Bronchial smooth muscle cell (primary cell): ENCODE results near the gene CCDC12. TPM values are rescaled to one million over a fixed set of nuclear protein-coding genes. Genes with fewer than 3 reads are reported as not detected.

ENCODE experiments used
- total RNA-seq: library from RNA; depleted of rRNA; stranded (reverse); fragments of >200 nt; gene quantifications from 2 replicates; pipeline ENCODE4 v1.2.1, GENCODE V29; 2014

CCDC12 gene
- 32.0 and 41.7 TPM in 2 replicates for total RNA-seq

GRCh38 chr3:46976326-46977190 is at the start of gene CCDC12:
Gene CCDC12 (minus strand): TSS chr3:46976745. CDS start chr3:46976732, 13 bp downstream.

GRCh38 chr3:46978985-46979944 is 2.7 kb upstream of the CCDC12 start, which contains the start of gene NBEAL2:
Gene NBEAL2 (plus strand): TSS chr3:46979666. CDS start chr3:46979862, 196 bp downstream.

DNA sequence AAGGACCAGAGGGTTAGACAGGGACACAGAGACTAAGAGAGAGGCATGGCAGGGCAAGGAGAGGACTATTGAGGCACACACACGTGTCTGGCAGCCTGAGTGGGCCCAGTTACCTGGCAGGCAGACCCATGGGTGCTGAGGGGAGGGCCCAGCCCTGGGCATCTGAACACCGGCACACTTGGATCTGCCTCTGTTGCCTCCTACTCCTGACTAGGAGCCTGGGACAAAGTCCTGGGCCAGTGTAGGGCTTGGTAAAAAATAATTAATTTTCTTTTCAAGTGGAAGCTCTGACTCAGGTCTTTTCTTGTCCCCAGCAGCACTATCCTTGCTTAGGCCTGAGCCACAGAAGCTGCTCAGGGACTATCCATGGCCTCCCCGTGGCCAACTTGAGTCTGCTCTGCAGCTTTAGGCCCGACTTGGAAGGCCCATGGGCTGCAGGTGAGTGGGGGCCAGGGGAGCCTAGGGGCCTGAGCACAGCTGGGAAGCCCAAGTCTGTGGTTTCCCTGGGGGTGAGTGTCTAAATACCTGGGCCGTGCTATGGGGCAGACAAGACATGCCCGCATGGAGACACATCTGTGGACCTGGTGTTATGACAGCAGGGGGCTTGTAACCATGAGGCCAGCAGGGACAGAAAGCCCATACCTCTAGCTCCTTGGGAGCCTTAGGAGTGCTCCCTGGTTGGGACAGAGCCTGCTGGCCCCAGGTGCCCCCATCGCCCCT is 99.0 kb downstream of the CCDC12 start, which contains the start of gene PTH1R:
Gene PTH1R, plus strand, starts transcription at position 316 of the 720 bp plus-strand sequence. CDS start 5,839 bp downstream, outside the sequence.

Other genes starting within 250 kb of the CCDC12 start
- gene MYL3, start 113.3 kb downstream of the CCDC12 start, total RNA-seq = 0.09 TPM in 1 of 2 replicates, not detected in the other
- 0.16 and 0.77 TPM in 2 replicates for gene PTH1R, start 99.0 kb downstream of the CCDC12 start, total RNA-seq
- gene NBEAL2, start 2.9 kb upstream of the CCDC12 start, total RNA-seq = 1.5 and 1.7 TPM in 2 replicates
- 21.4 and 23.8 TPM in 2 replicates for gene SETD2, start 187.4 kb upstream of the CCDC12 start, total RNA-seq